NCI-H2107 treated with DMSO at 0.1 percent for 48 hours (cell line): Measurements from ENCODE around the gene CLIP4.
"Not testable (repeated sequence)": the region's sequence is repeated elsewhere in the genome, so short reads cannot be mapped to it uniquely, and the experiment has no call there.

Source experiments
- DNase-seq: peaks from one replicate; lab custom pipeline; 2025; ENCODE audit not compliant: unreplicated experiment; lab: John Stamatoyannopoulos, UW

CLIP4 gene, protein sequence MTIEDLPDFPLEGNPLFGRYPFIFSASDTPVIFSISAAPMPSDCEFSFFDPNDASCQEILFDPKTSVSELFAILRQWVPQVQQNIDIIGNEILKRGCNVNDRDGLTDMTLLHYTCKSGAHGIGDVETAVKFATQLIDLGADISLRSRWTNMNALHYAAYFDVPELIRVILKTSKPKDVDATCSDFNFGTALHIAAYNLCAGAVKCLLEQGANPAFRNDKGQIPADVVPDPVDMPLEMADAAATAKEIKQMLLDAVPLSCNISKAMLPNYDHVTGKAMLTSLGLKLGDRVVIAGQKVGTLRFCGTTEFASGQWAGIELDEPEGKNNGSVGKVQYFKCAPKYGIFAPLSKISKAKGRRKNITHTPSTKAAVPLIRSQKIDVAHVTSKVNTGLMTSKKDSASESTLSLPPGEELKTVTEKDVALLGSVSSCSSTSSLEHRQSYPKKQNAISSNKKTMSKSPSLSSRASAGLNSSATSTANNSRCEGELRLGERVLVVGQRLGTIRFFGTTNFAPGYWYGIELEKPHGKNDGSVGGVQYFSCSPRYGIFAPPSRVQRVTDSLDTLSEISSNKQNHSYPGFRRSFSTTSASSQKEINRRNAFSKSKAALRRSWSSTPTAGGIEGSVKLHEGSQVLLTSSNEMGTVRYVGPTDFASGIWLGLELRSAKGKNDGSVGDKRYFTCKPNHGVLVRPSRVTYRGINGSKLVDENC

GRCh38 chr2:29114946-29115609 lies at the start of gene CLIP4:
Gene CLIP4 (plus strand): TSS chr2:29115415. CDS start chr2:29121389, 5,974 bp downstream.
- DNase-seq = no peak

DNA sequence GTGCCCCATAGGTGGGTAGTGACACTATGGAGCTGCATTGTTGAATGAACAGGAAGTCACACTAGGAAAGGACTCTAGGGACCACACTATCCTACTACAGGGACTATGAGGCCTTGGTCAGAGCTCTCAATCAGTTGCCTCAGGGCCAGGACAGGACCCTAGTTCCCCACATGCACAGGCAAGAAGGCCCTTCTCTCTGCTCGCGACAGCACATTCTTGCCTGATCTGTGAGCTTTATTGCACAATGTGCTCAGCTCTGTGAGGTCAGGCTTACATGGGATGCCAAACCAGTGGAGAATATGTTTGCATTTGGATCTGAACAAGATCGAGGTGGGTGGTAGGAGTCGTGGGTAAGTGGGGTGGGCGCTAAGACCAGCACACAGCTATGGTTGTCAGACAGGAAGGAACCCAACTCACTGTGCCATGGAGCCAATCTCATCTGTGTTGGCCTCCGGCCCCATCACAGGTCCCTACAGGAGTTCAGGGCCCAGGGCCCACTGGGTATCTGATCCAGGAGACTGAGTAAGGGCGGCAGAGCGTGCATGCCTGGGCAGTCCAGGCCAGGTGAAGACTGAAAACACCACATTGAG lies 48.8 kb upstream of the CLIP4 start:
- no peak for DNase-seq

- DNase-seq = no peak
Measured at GRCh38 chr2:29066997-29067605, 48.1 kb upstream of the CLIP4 start.

DNA sequence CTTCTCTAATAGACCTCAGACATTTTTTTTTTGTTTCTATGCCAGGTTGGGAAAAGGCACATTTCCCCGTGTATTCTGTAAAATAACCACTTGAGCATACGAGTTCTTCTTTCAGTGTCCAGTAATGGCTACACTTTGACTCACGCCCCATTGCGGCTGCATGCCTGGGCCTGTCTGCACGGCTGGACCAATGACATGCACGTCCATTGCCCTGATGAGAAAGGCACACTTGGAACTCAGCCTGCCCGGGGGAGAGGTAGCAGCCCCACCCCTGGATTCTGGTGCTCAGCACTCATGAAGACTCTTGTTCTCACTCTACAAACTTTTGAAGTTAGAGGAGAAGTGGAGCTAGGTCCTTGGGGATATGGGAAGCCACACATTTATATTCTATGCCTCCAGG lies 46.7 kb upstream of the CLIP4 start:
- DNase-seq = no peak

- no peak for DNase-seq
Measured at GRCh38 chr2:29070526-29070925, 44.7 kb upstream of the CLIP4 start.

- no peak for DNase-seq
Measured at GRCh38 chr2:29071032-29071975, 43.9 kb upstream of the CLIP4 start.

DNA sequence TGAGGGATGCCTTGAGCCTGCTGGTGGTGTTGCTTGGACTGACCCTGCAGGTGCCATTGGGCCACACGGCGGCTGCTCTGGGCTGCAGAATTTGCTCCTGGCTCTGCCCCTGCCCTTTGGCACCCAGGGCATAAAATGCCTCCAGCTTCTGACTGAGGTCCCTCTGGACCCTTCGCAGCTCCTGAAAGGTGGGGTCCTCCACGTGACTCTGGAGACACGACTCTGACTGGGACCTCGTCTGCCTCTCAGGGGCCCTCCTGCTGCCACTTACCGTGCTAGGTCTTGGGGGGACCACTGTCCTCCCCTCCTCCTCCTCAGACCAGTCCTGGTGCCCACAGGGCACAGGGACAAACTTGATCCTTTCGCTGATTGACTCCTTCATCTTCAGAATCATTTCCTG lies 43.0 kb upstream of the CLIP4 start:
- no peak for DNase-seq

DNA sequence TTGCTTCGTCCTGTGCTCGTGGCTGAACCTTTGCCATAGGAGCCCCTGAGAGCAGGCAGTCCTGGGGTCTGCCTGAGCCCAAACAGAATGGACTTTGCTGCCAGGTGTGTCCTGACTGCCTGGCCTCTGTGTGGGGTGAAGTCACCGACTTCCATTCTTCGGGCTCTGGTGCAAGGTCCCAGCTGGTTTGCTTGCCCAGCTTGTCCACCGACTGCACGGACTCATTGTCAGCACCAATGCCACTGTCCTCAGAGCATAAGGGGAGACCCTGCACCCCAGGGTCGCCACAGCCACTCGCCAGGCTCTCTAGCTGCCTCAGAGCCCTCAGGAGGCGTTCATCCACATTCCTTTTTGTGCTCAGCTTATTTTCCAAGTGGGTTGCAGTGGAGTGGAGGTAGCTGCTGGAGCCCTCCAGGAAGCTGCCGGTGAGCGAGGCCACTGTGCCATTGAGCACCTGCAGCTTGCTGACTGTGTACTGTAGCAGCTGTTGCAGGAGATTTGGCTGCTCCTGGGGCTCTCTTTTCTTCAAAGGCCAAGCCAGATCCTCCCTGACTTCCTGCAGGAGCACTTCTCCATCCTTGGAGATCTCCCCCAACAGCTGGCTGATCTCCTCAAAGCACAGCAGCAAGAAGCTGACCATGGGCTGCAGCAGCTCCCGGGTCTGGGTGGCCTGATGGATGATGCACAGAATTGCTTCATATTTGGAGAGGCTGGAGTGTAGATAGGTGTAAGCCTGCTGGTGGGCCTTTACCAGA lies 42.1 kb upstream of the CLIP4 start:
- no peak for DNase-seq

DNA sequence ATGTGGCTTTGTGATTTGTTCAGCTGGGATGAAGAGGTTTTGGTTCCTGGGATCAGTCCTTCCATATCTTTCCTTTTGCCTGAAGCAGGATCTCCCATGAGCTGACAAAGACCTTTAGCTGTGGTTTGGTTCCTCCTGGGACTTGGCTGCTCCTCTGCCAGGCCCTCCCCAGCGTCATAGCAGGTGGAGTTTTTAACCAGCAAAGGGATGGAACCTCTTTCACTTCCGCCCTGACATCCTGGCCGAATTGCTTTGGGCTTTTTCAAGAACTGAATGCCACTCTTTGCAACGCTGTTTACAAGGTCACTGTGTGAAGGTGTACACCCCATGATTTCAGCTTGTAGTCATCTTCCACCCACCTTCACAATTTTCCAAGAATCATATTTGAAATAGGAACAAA lies 41.3 kb upstream of the CLIP4 start:
- DNase-seq = no peak

DNA sequence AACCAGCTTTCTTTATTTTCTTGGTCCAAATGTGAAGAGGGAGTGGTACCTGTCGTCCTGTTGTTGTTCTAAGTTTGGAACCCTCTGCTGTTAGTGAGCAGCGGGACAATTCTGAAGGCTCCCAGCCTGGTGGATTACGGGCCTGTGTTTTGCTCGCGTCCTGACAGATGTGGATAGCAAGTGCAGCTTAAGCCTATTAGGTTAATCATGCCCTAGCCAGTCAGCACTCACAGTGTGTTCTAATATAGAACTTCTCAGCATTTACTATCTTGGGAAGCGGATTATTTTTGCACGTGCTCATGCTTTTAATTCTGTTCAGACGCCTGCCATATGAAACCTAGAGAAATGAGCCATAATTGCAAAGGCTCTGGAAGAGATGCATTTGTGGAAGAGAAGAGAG lies 40.8 kb upstream of the CLIP4 start, which contains the start of gene PCARE:
PCARE (minus strand) TSS at position 113 of the 400 bp plus-strand sequence. CDS start 262 bp downstream, outside the sequence.
- no peak for DNase-seq

DNA sequence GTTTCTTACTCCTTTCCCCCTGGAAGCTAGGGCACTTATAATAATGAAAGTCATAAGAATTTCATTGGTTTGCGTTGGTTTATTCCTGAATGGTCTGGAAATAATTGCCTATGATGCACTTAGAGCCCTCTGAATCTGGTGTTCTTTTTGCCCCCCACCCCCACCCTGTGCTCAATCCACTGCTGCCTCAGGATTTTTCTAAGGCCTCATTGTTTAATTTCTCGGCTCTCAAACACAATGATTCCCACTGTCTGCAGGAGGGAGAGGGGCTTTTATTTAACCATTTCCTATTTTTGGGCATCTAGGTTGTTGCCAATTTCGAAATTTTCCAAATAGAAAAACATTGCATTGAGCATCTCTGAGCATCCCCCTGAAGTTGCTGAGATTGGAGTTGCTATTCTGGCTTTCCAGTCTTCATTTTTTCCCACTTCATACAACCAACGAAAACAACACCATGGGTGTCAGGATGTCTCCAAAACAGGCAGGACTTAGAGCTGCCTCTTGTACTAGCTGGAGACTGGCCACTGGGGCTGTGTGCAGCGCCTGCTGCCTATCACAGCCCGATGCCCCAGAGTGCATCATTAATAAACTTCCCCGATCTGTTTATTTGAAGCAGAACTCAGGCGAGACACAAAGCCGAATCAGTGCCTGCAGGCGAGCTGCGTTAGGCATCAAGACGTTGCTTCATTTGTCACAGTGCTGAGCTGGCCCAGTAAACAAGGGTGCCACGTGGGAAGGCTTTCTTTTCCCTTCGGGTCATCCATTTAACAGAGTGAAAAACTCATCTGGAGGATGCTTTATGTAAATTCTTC lies 39.1 kb upstream of the CLIP4 start:
- no peak for DNase-seq

- DNase-seq = no peak
Measured at GRCh38 chr2:29079887-29080286, 35.3 kb upstream of the CLIP4 start.

DNA sequence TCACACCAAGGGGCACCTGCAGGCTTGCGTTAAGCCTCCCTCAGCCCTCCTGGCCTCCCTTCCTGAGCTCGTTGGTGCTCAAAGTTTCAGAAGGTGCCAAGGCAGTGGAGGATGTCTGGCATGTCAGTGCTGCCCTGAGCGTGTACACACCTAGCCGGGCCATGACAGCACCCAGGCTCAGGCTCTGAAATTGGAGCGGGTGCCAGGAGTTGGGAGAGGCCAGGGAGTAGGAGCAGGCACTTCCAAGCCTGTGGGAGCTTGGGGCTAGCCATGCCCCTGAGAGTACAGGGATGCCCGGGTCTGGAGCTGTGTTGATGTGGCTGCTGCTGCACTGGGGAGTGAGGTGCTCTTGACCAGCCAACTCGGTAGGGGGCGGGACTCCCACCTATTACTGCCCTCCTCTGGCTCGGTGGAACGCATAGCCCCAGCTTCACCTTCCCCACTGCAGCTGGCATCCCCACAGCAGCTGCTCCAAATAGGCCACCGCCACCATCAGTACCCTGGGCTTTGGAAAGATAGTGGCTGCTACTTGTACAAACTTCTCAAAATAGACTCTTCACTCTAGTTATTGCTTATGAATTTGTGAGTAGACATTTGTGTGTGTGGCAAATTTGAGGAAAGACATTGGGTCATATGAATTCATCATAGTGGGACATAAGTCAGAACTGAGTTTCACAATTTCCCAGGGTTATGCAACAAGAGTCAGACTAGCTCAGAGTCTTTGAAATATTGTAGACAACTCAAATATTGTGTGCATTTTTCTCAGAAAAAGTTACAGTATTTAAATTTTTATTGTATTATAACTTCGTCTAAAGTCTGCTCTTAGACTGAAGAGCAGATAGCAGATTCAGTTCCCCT lies 34.1 kb upstream of the CLIP4 start:
- no peak for DNase-seq

DNA sequence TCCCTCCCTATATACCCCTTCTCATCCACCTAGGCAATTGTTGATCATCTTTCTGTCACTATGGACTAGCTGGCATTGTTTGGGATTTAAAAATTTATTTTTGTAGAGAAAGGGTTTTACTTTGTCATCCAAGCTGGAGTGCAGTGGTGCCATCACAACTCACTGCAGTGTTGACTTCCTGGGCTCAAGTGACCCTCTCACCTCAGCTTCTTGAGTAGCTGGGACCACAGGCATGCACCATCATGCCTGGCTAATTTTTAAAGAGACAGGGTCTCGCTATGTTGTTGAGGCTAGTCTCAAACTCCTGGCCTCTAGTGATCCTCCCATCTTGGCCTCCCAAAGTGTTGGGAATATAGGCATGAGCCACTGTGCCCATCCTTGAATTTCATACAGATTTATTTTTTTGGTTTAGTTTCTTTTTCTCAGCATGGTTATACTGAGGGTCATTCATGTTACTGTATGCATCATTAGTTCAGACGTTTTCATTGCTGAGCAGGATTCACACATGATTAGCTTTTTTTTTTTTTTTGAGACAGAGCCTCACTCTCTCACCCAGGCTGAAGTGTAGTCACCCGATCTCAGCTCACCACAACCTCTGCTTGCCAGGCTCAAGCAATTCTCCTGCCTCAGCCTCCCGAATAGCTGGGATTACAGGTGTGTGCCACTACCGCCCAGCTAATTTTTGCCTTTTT lies 32.3 kb upstream of the CLIP4 start:
- no peak for DNase-seq

DNA sequence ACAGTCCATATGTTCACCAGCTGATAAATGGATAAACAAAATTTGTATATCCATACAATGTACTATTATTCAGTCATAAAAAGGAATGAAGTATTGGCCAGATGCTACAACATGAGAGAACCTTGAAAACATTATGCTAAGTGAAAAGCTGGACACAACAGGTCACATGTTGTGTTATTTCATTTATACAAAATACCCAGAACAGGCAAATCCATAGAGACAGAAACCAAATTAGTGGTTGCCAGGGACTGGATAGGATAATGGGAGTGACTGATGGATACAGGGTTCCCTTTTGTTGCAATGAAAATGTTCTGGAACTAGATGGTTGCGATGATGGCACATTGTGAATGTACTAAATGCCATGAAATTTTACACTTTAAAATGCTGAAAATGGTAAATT lies 30.7 kb upstream of the CLIP4 start:
- DNase-seq = no peak

DNA sequence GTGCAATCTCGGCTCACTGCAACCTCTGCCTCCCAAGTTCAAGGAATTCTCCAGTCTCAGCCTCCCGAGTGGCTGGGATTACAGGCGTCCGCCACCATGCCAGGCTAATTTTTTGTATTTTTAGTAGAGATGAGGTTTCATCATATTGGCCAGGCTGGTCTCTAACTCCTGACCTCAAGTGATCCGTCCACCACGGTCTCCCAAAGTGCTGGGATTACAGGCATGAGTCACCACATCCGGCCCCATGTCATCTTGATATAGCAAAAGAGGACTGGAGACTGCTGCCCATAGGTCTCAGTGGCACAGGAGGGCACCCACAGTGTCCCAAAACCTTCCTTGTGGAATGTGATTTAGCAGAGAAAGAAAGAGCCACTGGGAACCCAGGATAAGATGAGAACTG lies 24.9 kb upstream of the CLIP4 start:
- DNase-seq = not testable (repeated sequence)

- DNase-seq = no peak
Measured at GRCh38 chr2:29096969-29097368, 18.2 kb upstream of the CLIP4 start.
